HepG2 (cell line): Measurements from ENCODE around the gene OPA3. TPM values are rescaled to one million over a fixed set of nuclear protein-coding genes. Genes with fewer than 3 reads are reported as not detected.

Experiments
- ATF7-NPFF ChIP-seq: sonication (generic); formaldehyde crosslinking; IDR thresholded peaks from 2 replicates; pipeline ENCODE4 v1.8.1; 2023; ENCODE audit warnings: mild to moderate bottlenecking, low read depth, missing genetic modification reagents, moderate library complexity
- BRCA1 ChIP-seq: sonication (generic); formaldehyde crosslinking; IDR thresholded peaks from 2 replicates; pipeline ENCODE4 v1.4.0; 2020; ENCODE audit warnings: missing genetic modification reagents
- DMTF1 ChIP-seq: sonication (generic); formaldehyde crosslinking; IDR thresholded peaks from 2 replicates; pipeline ENCODE4 v1.4.0; 2020; ENCODE audit warnings: mild to moderate bottlenecking, missing genetic modification reagents
- GABPB1 ChIP-seq: IDR thresholded peaks from 2 replicates; pipeline ENCODE4 v1.6.1; 2016; ENCODE audit warnings: mild to moderate bottlenecking, missing genetic modification reagents, moderate library complexity, missing compliant biosample characterization
- KIAA2018 ChIP-seq: sonication (generic); formaldehyde crosslinking; IDR thresholded peaks from 2 replicates; pipeline ENCODE4 v1.5.0; 2020; ENCODE audit warnings: mild to moderate bottlenecking, missing genetic modification reagents, borderline replicate concordance
- TP53 ChIP-seq: sonication (generic); formaldehyde crosslinking; conservative IDR thresholded peaks from 2 replicates; pipeline ENCODE4 v1.4.0; 2020; ENCODE audit warnings: missing genetic modification reagents
- ZIK1 ChIP-seq: sonication (generic); formaldehyde crosslinking; IDR thresholded peaks from 2 replicates; pipeline ENCODE4 v1.5.0; 2020; ENCODE audit warnings: mild to moderate bottlenecking, low read depth, missing genetic modification reagents, borderline replicate concordance
- ZNF264 ChIP-seq: sonication (generic); formaldehyde crosslinking; IDR thresholded peaks from 2 replicates; pipeline ENCODE4 v1.4.0; 2020; ENCODE audit warnings: missing genetic modification reagents
- ZNF441 ChIP-seq: sonication (generic); formaldehyde crosslinking; IDR thresholded peaks from 2 replicates; pipeline ENCODE4 v1.7.0; 2021; ENCODE audit warnings: missing genetic modification reagents, borderline replicate concordance
- ZNF639 ChIP-seq: conservative IDR thresholded peaks from 2 replicates; pipeline ENCODE4 v1.6.1; 2018; ENCODE audit warnings: missing genetic modification reagents
- ZNF776 ChIP-seq: sonication (generic); formaldehyde crosslinking; IDR thresholded peaks from 2 replicates; pipeline ENCODE4 v1.4.0; 2020; ENCODE audit warnings: mild to moderate bottlenecking, missing genetic modification reagents
- ZNF788 ChIP-seq: sonication (generic); formaldehyde crosslinking; IDR thresholded peaks from 2 replicates; pipeline ENCODE4 v1.5.0; 2020; ENCODE audit warnings: mild to moderate bottlenecking, missing genetic modification reagents, borderline replicate concordance
- polyA plus RNA-seq, 8 experiments: library from polyadenylated mRNA; depleted of rRNA in 3 of 8; stranded (reverse) in 7 of 8; unstranded in 1 of 8; fragments of >200 nt; fragmentation: Illumina TruSeq in 4 of 8; extraction: Trizol in 4 of 8; gene quantifications; 2 replicates each; pipeline versions ENCODE4 v1.2.1 to v1.2.3, GENCODE V29; 2011 to 2016; ENCODE audit warnings: low read depth in 4 of 8, missing spikeins in 1 of 8, mixed read lengths in 1 of 8; ENCODE audit not compliant: insufficient read depth in 1 of 8
- total RNA-seq, 5 experiments: library from RNA; depleted of rRNA; stranded (reverse); fragments of >200 nt; fragmentation: Illumina TruSeq; extraction: Trizol; gene quantifications; 2 replicates each; pipeline ENCODE4 v1.2.3, GENCODE V29; 2016; ENCODE audit warnings: low read depth in 1 of 5
- TF ChIP-seq, protein P1 (sequence below): sonication (generic); formaldehyde crosslinking; IDR thresholded peaks from 2 replicates; pipeline ENCODE4 v1.5.0; 2020; ENCODE audit warnings: missing genetic modification reagents, mild to moderate bottlenecking, borderline replicate concordance
- TF ChIP-seq, protein P2 (sequence below): sonication (generic); formaldehyde crosslinking; IDR thresholded peaks from 2 replicates; pipeline ENCODE4 v1.5.0; 2020; ENCODE audit warnings: mild to moderate bottlenecking, missing genetic modification reagents, moderate library complexity

The OPA3 gene
- total and polyA plus RNA-seq, 2 of the 13 experiments (the other 11 are each of a cell fraction or from before 2014, with no cell fraction given): 8.3 to 17.7 TPM

DNA sequence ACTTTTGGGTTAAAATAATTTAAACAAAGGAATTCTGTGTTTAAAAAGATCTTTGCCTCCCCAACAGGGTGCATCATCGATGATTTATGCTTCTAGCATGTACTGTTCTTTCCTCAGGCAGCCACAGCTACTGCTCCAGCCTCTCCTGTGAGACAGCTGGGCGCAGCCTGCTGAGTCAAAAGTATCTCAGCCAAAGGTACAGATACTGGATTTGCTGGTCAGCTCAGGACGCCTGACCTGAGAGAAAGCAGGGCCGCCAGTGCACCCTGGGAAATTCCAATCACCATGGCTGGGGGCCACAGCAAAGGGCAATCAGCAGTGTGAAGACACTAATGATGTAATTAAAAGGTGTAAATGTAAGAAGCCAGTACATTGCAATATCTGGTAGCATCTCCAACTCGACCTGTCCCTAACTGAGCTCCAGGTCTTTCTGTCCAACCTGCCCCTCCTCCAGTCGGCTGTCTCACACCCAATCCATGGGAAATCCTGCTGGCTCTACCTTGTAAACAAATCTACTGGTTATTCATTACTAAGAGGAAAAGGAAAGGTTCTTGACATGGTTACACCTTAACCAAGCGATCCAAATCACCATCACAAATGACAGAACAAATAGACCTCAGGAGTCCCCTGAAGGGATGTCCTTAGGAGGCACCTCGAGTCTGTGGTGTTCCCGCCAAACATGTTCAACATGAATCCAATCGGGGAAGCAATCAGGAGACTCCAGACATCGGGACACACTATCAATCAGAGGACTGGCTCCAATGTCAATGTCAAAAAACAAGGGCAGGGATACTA, 7.3 kb downstream of the OPA3 start (continued):
- TF ChIP-seq ZNF639 (no peak), GABPB1 (CRISPR knock-in tag) (0 out of 2 replicates have a peak, but pooled peaks have one; percentile 8), KIAA2018 (no peak), ZNF264 (CRISPR knock-in tag) (no peak), ZNF776 (CRISPR knock-in tag) (no peak), ZNF788 (no peak), TP53 (CRISPR knock-in tag) (no peak), ZIK1 (CRISPR knock-in tag) (no peak), DMTF1 (no peak), BRCA1 (CRISPR knock-in tag) (no peak), ZNF441 (0 out of 2 replicates have a peak, but pooled peaks have one; percentile 43), ATF7-NPFF (CRISPR knock-in tag) (no peak)
- TF ChIP-seq, protein P1, sequence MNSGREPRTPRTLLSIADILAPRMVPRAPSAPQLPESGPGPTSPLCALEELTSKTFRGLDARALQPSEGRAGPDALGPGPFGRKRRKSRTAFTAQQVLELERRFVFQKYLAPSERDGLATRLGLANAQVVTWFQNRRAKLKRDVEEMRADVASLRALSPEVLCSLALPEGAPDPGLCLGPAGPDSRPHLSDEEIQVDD (CRISPR knock-in tag): no peak
- TF ChIP-seq, protein P2, sequence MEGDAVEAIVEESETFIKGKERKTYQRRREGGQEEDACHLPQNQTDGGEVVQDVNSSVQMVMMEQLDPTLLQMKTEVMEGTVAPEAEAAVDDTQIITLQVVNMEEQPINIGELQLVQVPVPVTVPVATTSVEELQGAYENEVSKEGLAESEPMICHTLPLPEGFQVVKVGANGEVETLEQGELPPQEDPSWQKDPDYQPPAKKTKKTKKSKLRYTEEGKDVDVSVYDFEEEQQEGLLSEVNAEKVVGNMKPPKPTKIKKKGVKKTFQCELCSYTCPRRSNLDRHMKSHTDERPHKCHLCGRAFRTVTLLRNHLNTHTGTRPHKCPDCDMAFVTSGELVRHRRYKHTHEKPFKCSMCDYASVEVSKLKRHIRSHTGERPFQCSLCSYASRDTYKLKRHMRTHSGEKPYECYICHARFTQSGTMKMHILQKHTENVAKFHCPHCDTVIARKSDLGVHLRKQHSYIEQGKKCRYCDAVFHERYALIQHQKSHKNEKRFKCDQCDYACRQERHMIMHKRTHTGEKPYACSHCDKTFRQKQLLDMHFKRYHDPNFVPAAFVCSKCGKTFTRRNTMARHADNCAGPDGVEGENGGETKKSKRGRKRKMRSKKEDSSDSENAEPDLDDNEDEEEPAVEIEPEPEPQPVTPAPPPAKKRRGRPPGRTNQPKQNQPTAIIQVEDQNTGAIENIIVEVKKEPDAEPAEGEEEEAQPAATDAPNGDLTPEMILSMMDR: 0 out of 2 replicates have a peak, but pooled peaks have one; percentile 8
